AG09309 (cell line): Measurements from ENCODE around the gene AHNAK.

Experiments
- DNase-seq: peaks from one replicate; pipeline ENCODE4 v3.0.0-alpha.2; 2010; ENCODE audit warnings: low read depth
- H3K4me3 ChIP-seq: 2 replicates; pipeline ENCODE4 v1.5.1; 2011; ENCODE audit warnings: mild to moderate bottlenecking, low read depth, low read length, moderate library complexity; ENCODE audit not compliant: control insufficient read depth
- CTCF ChIP-seq: IDR thresholded peaks from 2 replicates; pipeline ENCODE4 v1.5.1; 2011; ENCODE audit warnings: mild to moderate bottlenecking, low read depth, low read length, inconsistent platforms; ENCODE audit not compliant: insufficient read depth, control insufficient read depth; ENCODE audit errors: missing control alignments

AHNAK gene

GRCh38 chr11:62458212-62459002, 88.2 kb downstream of the AHNAK start:
- TF ChIP-seq CTCF: no peak
- no peak for DNase-seq
- H3K4me3 ChIP-seq: no peak overlapping the region

GRCh38 chr11:62457478-62457877, 89.1 kb downstream of the AHNAK start:
- DNase-seq: no peak
- TF ChIP-seq CTCF: no peak
- no peak overlapping the region for H3K4me3 ChIP-seq

- DNase-seq: no peak
- H3K4me3 ChIP-seq: no peak overlapping the region
- TF ChIP-seq CTCF: no peak
Observed at GRCh38 chr11:62456630-62457029, 90.0 kb downstream of the AHNAK start.

GRCh38 chr11:62452839-62453468, 93.7 kb downstream of the AHNAK start:
- no peak for TF ChIP-seq CTCF
- H3K4me3 ChIP-seq: no peak overlapping the region

GRCh38 chr11:62452261-62452660, 94.3 kb downstream of the AHNAK start:
- H3K4me3 ChIP-seq: no peak overlapping the region
- DNase-seq: no peak
- no peak for TF ChIP-seq CTCF

More at GRCh38 chr11:62452839-62453468, 93.7 kb downstream of the AHNAK start:
- no peak for DNase-seq

- no peak for DNase-seq
- H3K4me3 ChIP-seq: no peak overlapping the region
- no peak for TF ChIP-seq CTCF
Observed at GRCh38 chr11:62451241-62451621, 95.4 kb downstream of the AHNAK start.
